ENCODE measurements around the gene PCNA. TPM values are rescaled to one million over a fixed set of nuclear protein-coding genes. Genes with fewer than 3 reads are reported as not detected.

The PCNA gene
- 52.5 TPM for total RNA-seq

DNA sequence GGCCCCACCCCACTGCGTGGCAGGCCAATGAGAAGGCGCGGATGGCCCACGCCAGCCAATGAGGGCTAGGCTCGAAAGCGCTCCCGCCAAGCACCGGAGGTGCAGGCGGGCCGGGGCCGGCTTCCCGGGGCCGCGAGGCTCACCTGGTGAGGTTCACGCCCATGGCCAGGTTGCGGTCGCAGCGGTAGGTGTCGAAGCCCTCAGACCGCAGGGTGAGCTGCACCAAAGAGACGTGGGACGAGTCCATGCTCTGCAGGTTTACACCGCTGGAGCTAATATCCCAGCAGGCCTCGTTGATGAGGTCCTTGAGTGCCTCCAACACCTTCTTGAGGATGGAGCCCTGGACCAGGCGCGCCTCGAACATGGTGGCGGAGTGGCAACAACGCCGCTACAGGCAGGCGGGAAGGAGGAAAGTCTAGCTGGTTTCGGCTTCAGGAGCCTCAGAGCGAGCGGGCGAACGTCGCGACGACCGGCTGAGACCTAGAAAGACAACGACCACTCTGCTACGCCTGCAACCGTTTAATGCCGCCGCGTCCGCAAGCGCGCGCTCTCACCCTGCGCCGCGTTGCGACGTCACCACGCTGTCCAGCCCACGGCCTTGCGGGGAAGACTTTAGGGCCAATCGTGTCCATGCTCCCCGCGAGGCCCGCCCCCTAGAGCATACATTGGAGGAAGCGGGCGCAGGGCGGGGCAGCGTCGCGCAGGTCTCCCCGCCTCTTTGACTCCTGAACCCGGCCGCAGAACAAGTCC, at the start of gene PCNA:
Gene PCNA, minus strand, starts transcription at position 524 of the 750 bp plus-strand sequence. Its CDS starts 160 bp downstream, at position 364.
- peak; percentile 94 to 98 for DNase-seq (ENCODE audit: low spot score in 2 of 2)
- H3K9me3 ChIP-seq, result no peaks in the 10 kb centered on the region
- peak within 1 kb of the TSS; percentile 86 to 94 for H3K27ac ChIP-seq
- intact Hi-C loops (cut with DNase I), result loop anchor here (1.0 kb wide), 1 partner anchor 16 kb away; no protein-coding TSS in a partner anchor
- H3K36me3 ChIP-seq, result peaks cover 10 to 19% of the 10 kb centered on the region in 2 donors
- TF ChIP-seq, protein P1, sequence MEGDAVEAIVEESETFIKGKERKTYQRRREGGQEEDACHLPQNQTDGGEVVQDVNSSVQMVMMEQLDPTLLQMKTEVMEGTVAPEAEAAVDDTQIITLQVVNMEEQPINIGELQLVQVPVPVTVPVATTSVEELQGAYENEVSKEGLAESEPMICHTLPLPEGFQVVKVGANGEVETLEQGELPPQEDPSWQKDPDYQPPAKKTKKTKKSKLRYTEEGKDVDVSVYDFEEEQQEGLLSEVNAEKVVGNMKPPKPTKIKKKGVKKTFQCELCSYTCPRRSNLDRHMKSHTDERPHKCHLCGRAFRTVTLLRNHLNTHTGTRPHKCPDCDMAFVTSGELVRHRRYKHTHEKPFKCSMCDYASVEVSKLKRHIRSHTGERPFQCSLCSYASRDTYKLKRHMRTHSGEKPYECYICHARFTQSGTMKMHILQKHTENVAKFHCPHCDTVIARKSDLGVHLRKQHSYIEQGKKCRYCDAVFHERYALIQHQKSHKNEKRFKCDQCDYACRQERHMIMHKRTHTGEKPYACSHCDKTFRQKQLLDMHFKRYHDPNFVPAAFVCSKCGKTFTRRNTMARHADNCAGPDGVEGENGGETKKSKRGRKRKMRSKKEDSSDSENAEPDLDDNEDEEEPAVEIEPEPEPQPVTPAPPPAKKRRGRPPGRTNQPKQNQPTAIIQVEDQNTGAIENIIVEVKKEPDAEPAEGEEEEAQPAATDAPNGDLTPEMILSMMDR (IDR thresholded peaks at IDR 0.05), result no peak
- peaks cover 7 to 21% of the 10 kb centered on the region in 2 donors for H3K4me1 ChIP-seq
- peak within 1 kb of the TSS; percentile 88 to 98 for H3K4me3 ChIP-seq
- no peaks in the 10 kb centered on the region for H3K27me3 ChIP-seq

DNA sequence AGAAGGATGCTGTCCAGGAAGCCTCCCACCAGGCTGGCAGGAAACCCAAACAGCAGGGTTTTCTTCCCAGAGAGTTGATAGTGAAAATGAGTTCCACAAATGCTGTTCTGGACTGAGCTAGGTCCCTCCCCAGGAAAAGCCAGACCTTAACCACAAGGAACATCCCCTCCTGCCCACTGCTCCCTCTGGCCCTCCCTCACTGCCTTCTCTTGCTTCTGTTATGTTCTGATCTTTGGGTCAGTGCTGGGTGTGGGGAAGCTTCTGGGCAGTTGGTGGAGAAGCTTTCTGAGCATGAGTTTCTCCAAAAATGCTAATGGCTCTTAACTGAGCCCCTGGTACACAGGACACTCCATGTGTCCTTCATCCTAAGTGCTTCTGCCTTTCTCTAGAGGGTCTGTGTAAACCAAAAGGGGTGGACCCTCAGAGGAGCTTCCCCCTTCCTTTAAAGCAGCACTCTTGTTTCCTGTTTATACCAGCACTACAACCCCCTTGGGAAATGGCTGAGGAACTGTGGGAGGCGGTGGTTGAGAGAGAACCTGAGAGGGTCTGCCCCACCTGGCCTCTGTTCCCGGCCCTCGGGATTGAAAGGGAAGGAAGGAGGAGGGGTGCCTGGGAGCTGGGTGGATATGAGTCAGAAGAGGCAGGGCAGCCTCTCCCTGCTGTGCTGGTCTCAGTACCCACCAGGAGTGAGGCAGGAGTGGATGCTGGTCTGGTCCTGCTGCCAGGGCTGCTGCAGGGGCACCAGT, 49.1 kb upstream of the PCNA start:
- Histone ChIP-seq H3K4me1 (peaks cover 19 to 53% of the 10 kb centered on the region in 2 donors), H3K9me3 (no peaks in the 10 kb centered on the region), H3K27me3 (no peaks in the 10 kb centered on the region), H3K27ac (peak overlapping the region; percentile 58 to 72), H3K36me3 (peaks cover 4% of the 10 kb centered on the region in 2 donors), H3K4me3 (no peak overlapping the region)
- TF ChIP-seq, protein P1 (IDR thresholded peaks at IDR 0.05), result no peak
- intact Hi-C loops (cut with DNase I), result no loop called here
- peak; percentile 35 to 72 for DNase-seq (ENCODE audit: low spot score in 2 of 2)

DNA sequence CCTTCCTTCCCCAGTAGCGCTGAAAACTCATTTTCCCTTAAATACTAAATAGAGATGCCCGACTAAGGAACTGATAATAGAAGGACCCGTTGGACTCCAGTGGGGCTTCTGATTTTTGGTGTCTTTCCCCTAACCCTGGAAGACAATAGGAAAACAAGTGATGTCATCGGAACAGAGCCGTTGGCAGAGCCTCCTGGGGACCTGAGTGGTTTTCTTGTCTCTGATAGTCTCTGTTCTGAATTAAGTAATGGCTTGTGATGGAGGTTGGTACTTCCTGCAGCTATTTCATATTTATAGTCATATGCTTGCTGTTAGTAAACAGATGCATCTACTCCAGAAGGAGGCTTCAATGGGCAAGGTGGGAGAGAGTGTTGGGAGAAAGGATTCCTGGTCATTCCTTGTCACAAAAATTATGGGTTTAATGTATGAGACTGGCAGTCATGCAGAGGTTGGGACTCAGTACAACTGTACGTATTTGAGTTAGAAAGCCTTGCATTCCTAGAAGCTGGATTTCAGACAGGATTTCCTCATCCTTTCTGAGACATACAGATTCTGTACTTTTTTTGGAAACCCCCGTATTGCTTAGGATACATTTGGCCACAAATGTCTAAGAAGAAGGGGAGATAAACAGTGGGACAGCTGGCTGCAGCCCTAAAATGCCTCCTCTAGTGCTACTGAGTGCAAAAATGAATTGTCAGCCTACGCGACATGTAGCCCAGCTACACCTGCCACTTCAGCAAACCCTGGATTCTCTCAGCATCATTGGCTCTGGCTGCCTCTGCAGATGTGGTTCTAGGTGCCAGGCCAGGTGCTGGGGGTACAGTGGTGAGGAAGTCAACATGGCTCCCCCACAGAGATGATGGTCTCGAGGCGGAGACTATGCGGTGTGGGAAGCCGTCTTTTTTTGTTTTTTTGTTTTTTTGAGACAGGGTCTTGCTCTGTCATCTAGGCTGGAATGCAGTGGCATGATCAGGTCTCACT, 45.2 kb upstream of the PCNA start:
- Histone ChIP-seq H3K9me3 (no peaks in the 10 kb centered on the region), H3K4me1 (peaks cover 13 to 33% of the 10 kb centered on the region in 2 donors), H3K4me3 (no peak overlapping the region), H3K27me3 (no peaks in the 10 kb centered on the region), H3K27ac (no peak overlapping the region), H3K36me3 (no peaks in the 10 kb centered on the region)
- no peak for DNase-seq (ENCODE audit: low spot score in 2 of 2)
- intact Hi-C loops (cut with DNase I), result no loop called here
- TF ChIP-seq, protein P1 (IDR thresholded peaks at IDR 0.05), result no peak

DNA sequence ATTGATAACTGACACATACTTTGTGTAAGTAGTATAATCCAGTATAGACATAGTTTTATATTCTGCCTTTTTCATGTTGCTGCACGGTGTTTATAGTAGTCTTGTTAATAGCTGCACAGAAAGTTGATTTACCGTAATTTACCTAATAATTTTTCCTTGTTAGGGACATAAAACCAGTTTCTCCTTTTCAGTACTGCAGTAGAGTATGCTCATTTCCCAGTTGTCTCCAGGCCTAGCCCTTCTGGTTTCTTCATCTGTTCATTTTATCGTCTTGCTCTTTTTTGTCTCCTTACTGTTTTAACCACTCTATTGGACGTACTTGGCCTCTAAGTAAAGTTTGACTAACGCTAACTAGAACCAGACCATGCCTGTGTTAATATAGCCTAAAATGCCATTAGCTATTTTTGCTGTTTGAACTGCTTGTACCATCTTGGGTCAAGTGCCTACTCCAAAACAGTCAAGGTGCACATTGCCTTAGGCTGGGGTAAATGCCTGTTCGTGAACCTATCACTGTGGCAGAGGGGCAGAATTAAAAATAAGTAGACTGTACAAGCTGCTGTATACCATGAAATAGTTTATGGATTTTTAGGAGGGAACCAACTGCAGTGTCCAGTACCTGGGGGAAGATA, 41.9 kb upstream of the PCNA start:
- no peak overlapping the region for H3K4me3 ChIP-seq
- DNase-seq (ENCODE audit: low spot score in 2 of 2), result no peak
- H3K9me3 ChIP-seq, result no peaks in the 10 kb centered on the region
- TF ChIP-seq, protein P1 (IDR thresholded peaks at IDR 0.05), result no peak
- H3K27me3 ChIP-seq, result no peaks in the 10 kb centered on the region
- peaks cover 0 to 15% of the 10 kb centered on the region in 2 donors for H3K4me1 ChIP-seq
- H3K27ac ChIP-seq, result no peak overlapping the region
- intact Hi-C loops (cut with DNase I), result no loop called here
- no peaks in the 10 kb centered on the region for H3K36me3 ChIP-seq

DNA sequence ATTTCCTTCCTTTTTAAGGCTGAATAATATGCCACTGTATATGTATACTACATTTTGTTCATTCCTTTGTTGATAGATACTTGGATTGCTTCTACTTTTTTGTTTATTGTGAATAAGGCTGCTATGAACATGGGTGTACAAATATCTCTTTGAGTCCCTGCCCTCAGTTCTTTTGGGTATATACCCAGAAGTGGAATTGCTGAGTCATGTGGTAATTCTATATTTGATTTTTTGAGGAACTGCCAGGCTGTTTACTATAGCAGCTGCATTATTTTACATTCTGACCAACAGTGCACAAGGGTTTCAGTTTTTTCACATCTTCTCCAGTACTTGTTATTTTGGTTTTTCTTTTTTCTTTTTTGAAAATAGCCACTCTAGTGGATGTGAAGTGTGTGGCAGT, 41.1 kb upstream of the PCNA start:
- TF ChIP-seq, protein P1 (IDR thresholded peaks at IDR 0.05), result no peak
- H3K36me3 ChIP-seq, result no peaks in the 10 kb centered on the region
- intact Hi-C loops (cut with DNase I), result no loop called here
- no peak overlapping the region for H3K4me3 ChIP-seq
- no peak for DNase-seq (ENCODE audit: low spot score in 2 of 2)
- no peak overlapping the region for H3K27ac ChIP-seq
- H3K4me1 ChIP-seq, result peaks cover 0 to 20% of the 10 kb centered on the region in 2 donors
- H3K9me3 ChIP-seq, result no peaks in the 10 kb centered on the region
- no peaks in the 10 kb centered on the region for H3K27me3 ChIP-seq
